Astrocyte (in vitro differentiated cells and primary cell): ENCODE data around the gene ATF2. TPM values are rescaled to one million over a fixed set of nuclear protein-coding genes. Genes with fewer than 3 reads are reported as not detected.

ENCODE experiments used
- DNase-seq: peaks from one replicate; pipeline ENCODE4 v3.0.0-alpha.2; 2010; ENCODE audit warnings: low read depth
- FAIRE-seq: peaks from 2 replicates; lab custom pipeline; 2011; peaks lifted over from hg19 to GRCh38; lab: Jason Lieb, UNC
- H2AFZ ChIP-seq: 2 replicates; pipeline ENCODE4 v1.6.0; 2012; ENCODE audit warnings: low read depth, low read length, inconsistent platforms
- H3K27ac ChIP-seq: 2 replicates; pipeline ENCODE4 v1.5.1; 2011; ENCODE audit warnings: low read depth, low read length, inconsistent platforms
- H3K27me3 ChIP-seq: 2 replicates; pipeline ENCODE4 v1.6.0; 2011; ENCODE audit warnings: low read length, inconsistent platforms; ENCODE audit not compliant: insufficient read depth
- H3K36me3 ChIP-seq: 2 replicates; pipeline ENCODE4 v1.5.1; 2011; ENCODE audit warnings: low read length, inconsistent platforms; ENCODE audit not compliant: insufficient read depth
- H3K4me1 ChIP-seq: 2 replicates; pipeline ENCODE4 v1.5.1; 2011; ENCODE audit warnings: low read length, inconsistent platforms; ENCODE audit not compliant: insufficient read depth
- H3K4me2 ChIP-seq: 2 replicates; pipeline ENCODE4 v1.6.0; 2012; ENCODE audit warnings: low read length, inconsistent platforms
- H3K4me3 ChIP-seq: 2 replicates; pipeline ENCODE4 v1.5.1; 2011; ENCODE audit warnings: low read depth, mild to moderate bottlenecking, low read length, inconsistent platforms; ENCODE audit not compliant: insufficient read depth
- H3K79me2 ChIP-seq: 2 replicates; pipeline ENCODE4 v1.6.0; 2012; ENCODE audit warnings: mild to moderate bottlenecking, low read length, inconsistent platforms; ENCODE audit not compliant: insufficient read depth
- H3K9ac ChIP-seq: 2 replicates; pipeline ENCODE4 v1.6.0; 2012; ENCODE audit warnings: mild to moderate bottlenecking, low read length, inconsistent platforms
- H3K9me3 ChIP-seq: 2 replicates; pipeline ENCODE4 v1.5.1; 2012; ENCODE audit warnings: low read depth, mild to moderate bottlenecking, low read length, inconsistent platforms; ENCODE audit not compliant: insufficient read depth
- H4K20me1 ChIP-seq: 2 replicates; pipeline ENCODE4 v1.6.0; 2012; ENCODE audit warnings: low read length, inconsistent platforms; ENCODE audit not compliant: insufficient read depth
- H3K27ac Mint-ChIP-seq: one replicate; pipeline ENCODE4 v1.8.0; 2021; ENCODE audit warnings: mild to moderate bottlenecking, mixed read lengths; ENCODE audit not compliant: unreplicated experiment
- H3K27me3 Mint-ChIP-seq: one replicate; pipeline ENCODE4 v1.8.0; 2021; ENCODE audit warnings: low read depth, mixed read lengths; ENCODE audit not compliant: unreplicated experiment
- H3K36me3 Mint-ChIP-seq: one replicate; pipeline ENCODE4 v1.8.0; 2021; ENCODE audit warnings: low read depth, mixed read lengths; ENCODE audit not compliant: unreplicated experiment
- H3K4me1 Mint-ChIP-seq: one replicate; pipeline ENCODE4 v1.8.0; 2021; ENCODE audit warnings: low read depth, mixed read lengths; ENCODE audit not compliant: unreplicated experiment
- H3K4me3 Mint-ChIP-seq: one replicate; pipeline ENCODE4 v1.8.0; 2021; ENCODE audit warnings: mild to moderate bottlenecking, moderate library complexity, mixed read lengths; ENCODE audit not compliant: unreplicated experiment
- H3K9me3 Mint-ChIP-seq: one replicate; pipeline ENCODE4 v1.8.0; 2021; ENCODE audit warnings: mild to moderate bottlenecking, mixed read lengths; ENCODE audit not compliant: unreplicated experiment
- CTCF ChIP-seq: IDR thresholded peaks from 2 replicates; pipeline ENCODE4 v1.5.1; 2011; ENCODE audit warnings: low read depth, mild to moderate bottlenecking, inconsistent platforms, low read length, moderate library complexity; ENCODE audit not compliant: insufficient read depth
- EZH2 ChIP-seq: IDR thresholded peaks from 2 replicates; pipeline ENCODE4 v1.6.1; 2012; ENCODE audit warnings: mild to moderate bottlenecking, low read length, inconsistent platforms; ENCODE audit not compliant: insufficient read depth
- total RNA-seq: library from RNA; stranded (reverse); gene quantifications from 2 replicates; pipeline ENCODE4 v1.2.1, GENCODE V29; 2021

Gene ATF2
- total RNA-seq, 1 donor from 2014 or later = 54.7 TPM

DNA sequence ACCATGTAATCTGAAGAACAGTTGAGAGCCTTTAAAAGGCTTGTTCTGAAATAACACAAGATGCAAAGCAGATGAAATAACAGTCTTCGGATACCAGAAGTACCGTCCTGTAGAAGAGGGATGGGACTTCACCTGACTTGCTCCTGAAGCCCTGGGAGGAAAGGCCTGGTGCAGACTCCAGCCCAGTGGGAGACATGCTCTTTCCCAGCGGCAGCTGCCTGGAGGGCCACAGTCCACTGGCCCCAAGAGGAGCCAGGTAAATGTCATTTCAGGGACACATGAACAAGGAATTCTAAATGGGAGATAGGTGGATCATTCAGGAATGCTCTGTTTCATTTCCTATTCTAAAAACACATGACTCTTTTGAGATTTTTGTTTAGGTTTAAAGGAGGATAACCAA is 140.2 kb downstream of the ATF2 start:
- Histone ChIP-seq H3K79me2 (no peaks in the 10 kb centered on the region), H2AFZ (no peak overlapping the region), H3K27ac (no peak overlapping the region), H3K9me3 (no peaks in the 10 kb centered on the region), H3K36me3 (no peaks in the 10 kb centered on the region), H3K4me3 (no peak overlapping the region), H4K20me1 (no peaks in the 10 kb centered on the region), H3K27me3 (no peaks in the 10 kb centered on the region), H3K4me1 (no peaks in the 10 kb centered on the region), H3K9ac (no peak overlapping the region), H3K4me2 (no peak overlapping the region)
- H3K36me3 Mint-ChIP-seq = no peaks in the 10 kb centered on the region
- no peak overlapping the region for H3K4me3 Mint-ChIP-seq
- DNase-seq = no peak
- H3K27ac Mint-ChIP-seq = no peak overlapping the region
- no peaks in the 10 kb centered on the region for H3K4me1 Mint-ChIP-seq
- TF ChIP-seq EZH2 (no peak), CTCF (no peak)
- no peaks in the 10 kb centered on the region for H3K27me3 Mint-ChIP-seq
- no peaks in the 10 kb centered on the region for H3K9me3 Mint-ChIP-seq
- FAIRE-seq = no peak

- no peaks in the 10 kb centered on the region for H4K20me1 ChIP-seq
- H3K9me3 Mint-ChIP-seq = no peaks in the 10 kb centered on the region
- no peaks in the 10 kb centered on the region for H3K9me3 ChIP-seq
- H3K27ac Mint-ChIP-seq = no peak overlapping the region
- no peaks in the 10 kb centered on the region for H3K4me1 Mint-ChIP-seq
- no peak overlapping the region for H3K4me3 ChIP-seq
- DNase-seq (no peak), FAIRE-seq (no peak)
- H3K27me3 ChIP-seq = no peaks in the 10 kb centered on the region
- no peaks in the 10 kb centered on the region for H3K36me3 ChIP-seq
- TF ChIP-seq EZH2 = no peak
- no peak for TF ChIP-seq CTCF
- no peaks in the 10 kb centered on the region for H3K36me3 Mint-ChIP-seq
- H3K4me2 ChIP-seq = no peak overlapping the region
- no peak overlapping the region for H2AFZ ChIP-seq
- H3K27me3 Mint-ChIP-seq = no peaks in the 10 kb centered on the region
- no peaks in the 10 kb centered on the region for H3K79me2 ChIP-seq
- H3K9ac ChIP-seq = no peak overlapping the region
- H3K4me1 ChIP-seq = no peaks in the 10 kb centered on the region
- no peak overlapping the region for H3K4me3 Mint-ChIP-seq
- H3K27ac ChIP-seq = no peak overlapping the region
These were observed 141.6 kb downstream of the ATF2 start for GRCh38 chr2:175026385-175026784.

DNA sequence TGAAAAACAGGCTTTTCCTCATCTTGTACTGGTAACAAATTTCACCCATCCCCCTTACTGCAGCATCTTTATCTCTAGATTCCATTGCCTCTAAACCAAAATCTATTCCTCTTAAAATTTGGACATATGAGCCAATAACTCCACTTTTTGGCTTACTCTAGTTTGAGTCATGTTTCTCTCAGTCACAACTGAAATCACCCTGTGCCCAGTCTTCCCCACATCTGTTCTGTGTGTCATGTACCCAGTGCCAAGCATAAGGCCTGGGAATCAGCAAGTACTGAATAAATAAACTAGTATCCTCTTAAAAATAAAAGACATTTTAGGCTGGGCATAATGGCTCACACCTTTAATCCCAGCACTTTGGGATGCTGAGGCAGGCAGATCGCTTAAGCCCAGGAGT is 142.1 kb downstream of the ATF2 start:
- FAIRE-seq (no peak), DNase-seq (no peak)
- H3K4me2 ChIP-seq = no peak overlapping the region
- Mint-ChIP-seq H3K4me1 (no peaks in the 10 kb centered on the region), H3K36me3 (no peaks in the 10 kb centered on the region), H3K27me3 (no peaks in the 10 kb centered on the region), H3K4me3 (no peak overlapping the region), H3K9me3 (no peaks in the 10 kb centered on the region), H3K27ac (no peak overlapping the region)
- H3K27me3 ChIP-seq = no peaks in the 10 kb centered on the region
- H3K4me3 ChIP-seq = no peak overlapping the region
- no peak overlapping the region for H2AFZ ChIP-seq
- TF ChIP-seq EZH2 (no peak), CTCF (no peak)
- no peaks in the 10 kb centered on the region for H3K4me1 ChIP-seq
- H3K9me3 ChIP-seq = no peaks in the 10 kb centered on the region
- H3K36me3 ChIP-seq = no peaks in the 10 kb centered on the region
- no peaks in the 10 kb centered on the region for H4K20me1 ChIP-seq
- H3K79me2 ChIP-seq = no peaks in the 10 kb centered on the region
- no peak overlapping the region for H3K9ac ChIP-seq
- no peak overlapping the region for H3K27ac ChIP-seq
